Osteocyte (in vitro differentiated cells): ENCODE measurements around the gene CPT2. TPM values are rescaled to one million over a fixed set of nuclear protein-coding genes. Genes with fewer than 3 reads are reported as not detected.

Experiments
- DNase-seq: peaks from one replicate; pipeline ENCODE4 v3.0.0; 2021; ENCODE audit warnings: mixed read lengths; ENCODE audit not compliant: unreplicated experiment; ENCODE audit errors: extremely low spot score
- H3K27ac Mint-ChIP-seq: one replicate; pipeline ENCODE4 v1.8.0; 2021; ENCODE audit warnings: mild to moderate bottlenecking, mixed read lengths; ENCODE audit not compliant: unreplicated experiment
- H3K27me3 Mint-ChIP-seq: one replicate; pipeline ENCODE4 v1.8.0; 2021; ENCODE audit warnings: mixed read lengths; ENCODE audit not compliant: unreplicated experiment
- H3K36me3 Mint-ChIP-seq: one replicate; pipeline ENCODE4 v1.8.0; 2021; ENCODE audit warnings: mixed read lengths; ENCODE audit not compliant: unreplicated experiment
- H3K4me1 Mint-ChIP-seq: one replicate; pipeline ENCODE4 v1.8.0; 2021; ENCODE audit warnings: mixed read lengths; ENCODE audit not compliant: unreplicated experiment
- H3K4me3 Mint-ChIP-seq: one replicate; pipeline ENCODE4 v1.8.0; 2021; ENCODE audit warnings: mild to moderate bottlenecking, moderate library complexity, mixed read lengths; ENCODE audit not compliant: unreplicated experiment
- H3K9me3 Mint-ChIP-seq: one replicate; pipeline ENCODE4 v1.8.0; 2021; ENCODE audit warnings: mixed read lengths; ENCODE audit not compliant: unreplicated experiment
- CTCF ChIP-seq: fragments of 200-600 bp; sonication (generic); IDR thresholded peaks from 2 replicates; pipeline ENCODE4 v1.5.0; 2021; ENCODE audit warnings: antibody characterized with exemption, mild to moderate bottlenecking, moderate library complexity
- total RNA-seq: library from RNA; stranded (reverse); gene quantifications from 2 replicates; pipeline ENCODE4 v1.2.1, GENCODE V29; 2021

Gene CPT2
- total RNA-seq, 1 donor from 2014 or later = 15.6 TPM

GRCh38 chr1:53186533-53186932 is 10.1 kb upstream of the CPT2 start:
- H3K4me1 Mint-ChIP-seq = peaks cover 9% of the 10 kb centered on the region
- no peak for TF ChIP-seq CTCF
- no peaks in the 10 kb centered on the region for H3K9me3 Mint-ChIP-seq
- no peak overlapping the region for H3K27ac Mint-ChIP-seq
- no peak for DNase-seq
- no peaks in the 10 kb centered on the region for H3K27me3 Mint-ChIP-seq
- H3K36me3 Mint-ChIP-seq = no peaks in the 10 kb centered on the region
- no peak overlapping the region for H3K4me3 Mint-ChIP-seq

GRCh38 chr1:53187401-53187800 is 9.2 kb upstream of the CPT2 start:
- no peaks in the 10 kb centered on the region for H3K27me3 Mint-ChIP-seq
- no peak for TF ChIP-seq CTCF
- no peak overlapping the region for H3K4me3 Mint-ChIP-seq
- peaks cover 9% of the 10 kb centered on the region for H3K4me1 Mint-ChIP-seq
- no peak for DNase-seq
- H3K27ac Mint-ChIP-seq = no peak overlapping the region
- H3K36me3 Mint-ChIP-seq = no peaks in the 10 kb centered on the region
- no peaks in the 10 kb centered on the region for H3K9me3 Mint-ChIP-seq

GRCh38 chr1:53188099-53188498 is 8.5 kb upstream of the CPT2 start:
- Mint-ChIP-seq H3K4me3 (no peak overlapping the region), H3K4me1 (peaks cover 9% of the 10 kb centered on the region), H3K27ac (no peak overlapping the region), H3K27me3 (no peaks in the 10 kb centered on the region), H3K36me3 (no peaks in the 10 kb centered on the region), H3K9me3 (no peaks in the 10 kb centered on the region)
- DNase-seq = no peak
- no peak for TF ChIP-seq CTCF

GRCh38 chr1:53189061-53189460 is 7.6 kb upstream of the CPT2 start:
- H3K27ac Mint-ChIP-seq = no peak overlapping the region
- H3K36me3 Mint-ChIP-seq = no peaks in the 10 kb centered on the region
- no peak for TF ChIP-seq CTCF
- peaks cover 9% of the 10 kb centered on the region for H3K4me1 Mint-ChIP-seq
- H3K27me3 Mint-ChIP-seq = no peaks in the 10 kb centered on the region
- H3K9me3 Mint-ChIP-seq = no peaks in the 10 kb centered on the region
- no peak overlapping the region for H3K4me3 Mint-ChIP-seq
- no peak for DNase-seq

- no peak for DNase-seq
- H3K9me3 Mint-ChIP-seq = no peaks in the 10 kb centered on the region
- H3K27ac Mint-ChIP-seq = no peak overlapping the region
- H3K4me1 Mint-ChIP-seq = peaks cover 9% of the 10 kb centered on the region
- no peak overlapping the region for H3K4me3 Mint-ChIP-seq
- no peaks in the 10 kb centered on the region for H3K36me3 Mint-ChIP-seq
- no peaks in the 10 kb centered on the region for H3K27me3 Mint-ChIP-seq
- TF ChIP-seq CTCF = peak; percentile 20
These were observed 6.4 kb upstream of the CPT2 start for GRCh38 chr1:53190210-53190611.
